IMR-90 (cell line): ENCODE data around the gene TMEM214.

Experiments
- CTCF ChIP-seq: conservative IDR thresholded peaks from 2 replicates; pipeline ENCODE4 v1.5.1; 2012; ENCODE audit warnings: mild to moderate bottlenecking, low read depth, low read length, improper control_type of control experiment
- POLR2A ChIP-seq: IDR thresholded peaks from 2 replicates; pipeline ENCODE4 v1.6.1; 2012; ENCODE audit warnings: mild to moderate bottlenecking, low read depth, low read length
- RAD21 ChIP-seq: IDR thresholded peaks from 2 replicates; pipeline ENCODE4 v1.6.1; 2012; ENCODE audit warnings: low read length, improper control_type of control experiment
- SMC3 ChIP-seq: fragments of 150-350 bp; IDR thresholded peaks from 2 replicates; pipeline ENCODE4 v1.6.1; 2016; ENCODE audit warnings: low read depth, mild to moderate bottlenecking, antibody characterized with exemption, low read length, moderate library complexity
- USF2 ChIP-seq: fragments of 150-350 bp; IDR thresholded peaks from 2 replicates; pipeline ENCODE4 v1.6.1; 2017; ENCODE audit warnings: mild to moderate bottlenecking, antibody characterized with exemption, low read length, low read depth

- no peak for TF ChIP-seq USF2
- TF ChIP-seq POLR2A, result no peak
- TF ChIP-seq SMC3, result no peak
- TF ChIP-seq CTCF, result no peak
- TF ChIP-seq RAD21, result no peak
Measured at GRCh38 chr2:27071990-27072830, 39.4 kb downstream of the TMEM214 start.
